SKM-1 treated with dmso at 0.1 percent for 144 hours (cell line): ENCODE measurements around the gene PCNT.
"Not testable (repeated sequence)": the region's sequence is repeated elsewhere in the genome, so short reads cannot be mapped to it uniquely, and the experiment has no call there.

Source experiments
- DNase-seq: peaks from one replicate; lab custom pipeline; 2025; ENCODE audit not compliant: unreplicated experiment; lab: John Stamatoyannopoulos, UW

The PCNT gene

DNA sequence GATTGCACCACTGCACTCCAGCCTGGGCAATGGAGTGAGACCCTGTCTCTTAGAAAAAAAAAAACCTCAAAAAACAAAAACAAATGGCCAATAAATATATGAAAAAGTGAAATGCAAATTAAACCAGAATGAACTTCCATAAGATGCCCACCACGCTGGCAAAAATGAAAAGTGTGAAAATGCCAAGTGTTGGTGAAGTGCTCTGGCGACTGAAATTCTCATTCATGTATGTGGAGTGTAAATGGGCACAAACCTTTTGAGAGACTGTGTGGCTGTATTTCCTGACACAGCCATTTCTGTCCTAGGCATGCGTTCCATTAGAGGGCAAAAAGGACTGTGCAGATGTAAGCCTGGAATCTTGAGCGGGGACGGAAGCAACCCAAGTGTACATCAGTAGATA is 19.5 kb upstream of the PCNT start:
- DNase-seq, result no peak

DNA sequence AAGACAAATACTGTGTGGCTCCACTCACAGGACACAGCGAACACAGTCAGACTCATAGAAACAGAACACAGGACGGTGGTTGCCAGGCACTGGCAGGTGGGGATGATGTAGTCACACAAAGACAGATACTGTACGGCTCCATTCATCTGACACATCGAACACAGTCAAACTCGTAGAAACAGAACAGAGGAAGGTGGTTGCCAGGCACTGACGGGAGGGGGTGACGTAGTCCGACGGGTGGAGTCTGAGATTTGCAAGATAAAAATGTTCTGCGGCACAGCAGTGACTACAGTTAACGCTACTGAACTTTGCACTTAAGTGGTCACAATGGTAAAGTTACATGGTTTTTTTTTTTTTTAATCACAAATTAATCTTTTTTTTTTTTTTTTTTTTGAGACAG is 19.0 kb upstream of the PCNT start:
- no peak for DNase-seq

DNA sequence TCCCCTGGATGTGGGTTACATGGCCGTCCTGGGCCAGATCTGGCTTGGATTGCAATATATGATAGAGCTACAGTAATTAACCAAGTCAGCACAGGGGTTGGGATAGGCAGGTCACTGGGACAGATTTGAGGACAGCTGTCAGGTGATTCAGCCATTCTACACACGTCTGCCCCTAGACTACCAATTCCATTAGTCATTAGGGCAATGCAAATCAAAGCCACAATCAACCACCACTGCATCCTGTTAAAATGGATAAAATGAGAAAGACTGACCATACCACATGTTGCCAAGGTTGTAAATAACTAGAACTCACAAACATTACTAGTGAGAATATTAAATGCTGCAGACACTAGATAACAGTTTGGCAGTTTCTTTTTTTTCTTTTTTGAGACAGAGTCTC is 16.3 kb upstream of the PCNT start:
- DNase-seq, result no peak

DNA sequence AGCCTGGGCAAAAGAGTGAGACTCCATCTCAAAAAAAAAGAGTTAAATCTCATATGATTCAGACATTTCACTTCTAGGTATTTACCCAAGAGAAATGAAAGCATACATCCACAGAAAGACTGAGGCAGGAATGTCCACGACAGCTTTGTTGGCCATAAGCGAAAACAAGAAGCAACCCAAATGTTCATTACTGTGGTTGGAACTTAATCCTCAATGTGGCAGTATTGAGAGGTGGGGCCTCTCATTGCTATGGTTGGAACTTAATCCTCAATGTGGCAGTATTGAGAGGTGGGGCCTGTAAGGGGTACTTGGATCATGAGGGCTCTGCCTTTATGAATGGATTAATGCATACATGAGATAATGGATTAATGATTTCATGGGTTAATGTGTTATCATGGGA is 15.5 kb upstream of the PCNT start:
- DNase-seq, result no peak

DNA sequence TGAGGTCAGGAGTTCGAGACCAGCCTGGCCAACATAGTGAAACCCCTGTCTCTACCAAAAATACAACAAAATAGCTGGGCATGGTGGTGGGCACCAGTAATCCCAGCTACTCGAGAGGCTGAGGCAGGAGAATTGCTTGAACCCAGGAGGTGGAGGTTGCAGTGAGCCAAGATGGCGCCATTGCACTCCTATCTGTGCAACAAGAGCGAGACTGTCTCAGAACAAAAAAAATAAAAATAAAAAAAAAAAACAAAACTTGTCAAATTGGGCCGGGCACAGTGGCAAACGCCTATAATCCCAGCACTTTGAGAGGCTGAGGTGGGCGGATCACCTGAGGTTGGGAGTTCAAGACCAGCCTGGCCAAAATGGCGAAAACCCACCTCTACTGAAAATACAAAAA is 13.7 kb upstream of the PCNT start:
- not testable (repeated sequence) for DNase-seq

DNA sequence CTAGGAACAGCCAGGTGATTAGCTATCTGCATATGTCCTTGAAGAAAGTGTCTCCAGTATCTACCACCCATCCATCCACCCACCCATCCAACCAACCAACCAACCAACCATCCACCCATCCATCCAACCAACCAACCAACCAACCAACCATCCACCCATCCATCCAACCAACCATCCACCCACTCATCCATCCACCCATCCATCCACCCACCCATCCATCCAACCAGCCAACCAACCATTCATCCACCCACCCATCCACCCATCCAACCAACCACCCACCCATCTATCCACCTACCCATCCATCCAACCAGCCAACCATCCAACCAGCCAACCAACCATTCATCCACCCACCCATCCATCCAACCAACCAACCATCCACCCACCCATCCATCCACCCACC is 12.4 kb upstream of the PCNT start:
- no peak for DNase-seq

DNA sequence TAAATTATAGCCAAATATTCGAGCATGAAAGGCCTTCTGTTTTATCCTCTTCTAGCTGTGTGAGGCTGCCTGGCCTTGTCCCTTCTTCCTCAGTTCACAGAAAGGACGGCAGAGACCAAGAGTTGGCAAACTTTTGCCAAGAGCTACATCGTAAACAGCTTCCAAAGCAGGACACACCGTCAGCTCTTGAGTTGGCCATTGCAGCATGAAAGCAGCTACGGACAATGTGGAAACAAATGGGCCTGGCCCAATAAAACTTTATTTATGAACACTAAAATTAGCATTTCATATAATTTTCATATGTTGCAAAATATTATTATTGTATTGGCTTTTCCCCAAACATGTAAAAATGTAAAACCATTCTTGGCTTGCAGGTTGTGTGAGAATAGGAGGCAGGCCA is 11.0 kb upstream of the PCNT start:
- no peak for DNase-seq

DNA sequence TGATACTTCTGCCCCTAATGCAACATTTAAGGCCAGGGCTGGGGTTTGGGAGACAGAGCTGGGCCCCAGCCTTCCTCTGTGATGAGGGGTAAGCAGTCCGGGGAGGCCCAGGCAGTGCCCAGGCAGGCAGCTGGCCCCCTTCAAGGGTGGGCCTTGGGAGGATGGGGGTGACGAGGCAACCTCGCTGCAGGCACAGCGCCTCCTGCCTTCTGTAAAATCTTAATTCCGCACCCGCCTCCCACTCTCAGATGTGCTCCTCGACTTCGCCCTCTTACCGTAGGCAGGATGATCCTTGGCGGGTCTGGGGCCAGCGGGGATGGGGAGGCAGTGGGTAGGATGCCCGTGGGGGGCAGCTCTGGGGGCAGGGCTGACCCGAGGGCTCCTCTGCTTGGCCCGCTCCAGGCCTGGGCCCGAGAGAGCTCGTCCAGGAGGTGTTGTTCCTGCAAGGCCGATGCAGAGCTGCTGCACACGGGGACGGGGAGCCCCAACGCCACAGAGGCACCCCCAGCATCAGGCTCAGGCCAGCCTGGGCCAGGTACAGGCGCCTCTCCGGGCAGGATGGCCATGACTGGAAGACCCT is 9.4 kb upstream of the PCNT start:
- DNase-seq, result no peak

DNA sequence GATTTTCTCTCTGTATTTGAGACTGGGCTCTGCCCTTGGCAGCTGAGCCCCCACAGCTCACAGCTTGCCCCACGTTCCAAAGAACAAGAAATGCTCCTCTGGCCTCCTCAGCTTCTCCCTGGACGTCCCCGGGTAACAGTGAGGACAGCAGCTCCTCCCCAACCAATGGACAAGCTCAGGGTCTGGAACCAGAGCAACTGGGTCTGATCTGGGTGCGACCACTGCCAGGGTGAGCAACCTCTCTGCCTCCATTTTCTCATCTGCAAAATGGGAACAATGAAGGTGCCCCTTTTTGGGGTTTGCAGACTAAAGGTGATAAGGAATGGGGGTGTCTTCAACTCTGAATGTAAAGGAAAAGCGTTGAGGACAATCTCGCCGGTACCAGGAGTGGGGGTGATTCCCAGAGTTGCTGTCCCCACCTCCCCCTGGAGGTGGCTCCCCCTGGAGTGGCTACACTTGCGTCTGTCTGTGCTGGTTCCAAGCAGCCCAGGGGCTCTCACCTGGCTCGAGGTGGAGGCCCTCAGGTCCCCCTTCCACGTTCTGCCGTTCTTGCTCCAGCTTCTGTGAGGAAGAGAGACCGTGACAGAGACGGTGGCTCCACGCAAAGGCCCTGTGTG is 7.1 kb upstream of the PCNT start:
- DNase-seq, result no peak

DNA sequence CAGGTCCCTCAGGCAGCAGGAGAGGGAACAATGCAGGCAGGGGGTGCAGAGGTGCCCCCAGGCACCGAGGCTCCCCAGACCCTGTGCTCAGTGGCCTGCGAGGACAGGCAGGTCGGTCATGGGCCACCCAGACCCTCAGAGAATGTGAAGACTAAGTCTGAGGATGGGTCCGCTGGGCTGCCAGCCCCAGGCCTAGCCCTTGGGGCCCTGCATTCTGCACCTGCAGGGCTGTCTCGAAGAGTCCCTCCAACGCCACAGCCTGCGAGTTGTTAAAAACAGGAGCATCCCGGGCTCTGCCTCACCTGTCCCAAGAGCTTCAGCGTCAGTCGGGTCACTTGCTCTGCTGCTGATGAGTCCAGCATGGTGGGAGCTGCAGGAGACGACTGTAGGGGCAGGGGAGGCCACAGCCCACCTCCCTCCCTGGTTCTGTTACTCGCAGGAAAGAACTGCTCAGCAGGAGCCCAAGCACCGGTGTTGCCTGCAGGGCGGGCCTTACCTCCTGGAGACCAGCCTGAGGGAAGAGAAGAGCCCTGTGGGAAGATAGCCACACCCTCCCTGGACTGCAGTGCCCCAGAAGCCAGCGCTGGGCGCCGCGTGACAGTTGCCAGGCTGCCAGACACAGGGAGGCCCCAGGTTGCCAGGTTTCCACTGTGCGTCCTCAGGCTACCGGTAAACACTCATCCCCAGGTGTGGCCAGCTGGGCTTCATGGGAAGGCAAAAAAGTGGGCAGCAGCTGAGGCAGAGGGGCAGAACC is 6.1 kb upstream of the PCNT start:
- DNase-seq, result no peak

DNA sequence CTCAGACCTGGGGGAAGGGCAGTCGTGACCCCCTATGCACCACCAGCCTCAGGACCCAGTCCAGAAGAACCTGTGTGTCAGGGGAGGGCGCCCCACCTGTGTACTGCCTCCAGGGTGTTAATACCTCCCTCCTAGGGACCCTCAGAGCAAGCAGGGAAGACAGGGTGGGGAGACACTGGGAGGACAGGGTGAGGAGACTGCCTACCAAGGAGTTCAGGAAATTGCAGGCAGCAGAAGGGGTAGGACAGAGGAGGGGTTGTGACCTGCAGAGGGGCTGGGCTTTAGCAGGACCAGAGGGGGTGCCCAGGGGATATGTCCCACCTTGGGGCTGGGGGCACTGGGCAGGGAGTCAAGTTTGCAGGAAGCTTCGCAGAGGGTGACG is 5.5 kb upstream of the PCNT start:
- no peak for DNase-seq

DNA sequence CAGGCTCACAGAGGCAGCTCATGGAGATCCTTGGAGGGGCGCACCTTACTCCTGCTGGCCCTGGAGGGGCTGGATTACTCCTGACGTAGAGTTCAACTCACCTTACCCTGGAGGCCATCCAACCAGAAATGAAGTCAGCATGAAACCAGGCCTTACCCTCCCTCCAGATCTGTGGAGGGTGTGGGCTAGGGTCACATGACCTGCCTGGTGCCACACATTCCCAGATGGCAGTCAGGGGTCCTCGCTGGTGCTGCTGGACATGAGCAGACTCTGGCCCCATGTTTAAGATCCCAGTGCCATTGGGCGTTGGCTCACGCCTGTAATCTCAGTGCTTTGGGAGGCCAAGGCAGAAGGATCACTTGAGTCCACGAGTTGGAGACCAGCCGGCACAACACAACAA is 4.8 kb upstream of the PCNT start:
- DNase-seq, result no peak

DNA sequence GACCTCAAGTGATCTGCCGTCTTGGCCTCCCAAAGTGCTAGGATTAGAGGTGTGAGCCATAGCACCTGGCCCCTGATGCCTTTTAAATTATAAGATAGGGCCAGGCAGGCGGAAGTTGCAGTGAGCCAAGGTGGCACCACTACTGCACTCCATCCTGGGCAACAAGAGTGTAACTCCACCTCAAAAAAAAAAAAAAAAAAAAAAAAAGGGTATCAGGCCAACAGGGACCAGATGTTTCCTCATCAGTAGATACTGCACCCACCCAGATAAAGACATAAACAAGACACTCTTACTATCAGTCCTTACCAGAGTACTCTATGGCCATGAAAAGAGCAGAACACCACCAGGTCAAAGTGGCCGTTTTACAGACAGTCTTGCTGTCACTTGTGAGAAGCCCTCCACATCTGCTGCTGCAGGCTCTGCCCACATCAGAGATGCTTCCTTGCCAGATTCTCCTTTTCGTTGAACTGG is 3.6 kb upstream of the PCNT start:
- DNase-seq, result no peak

DNA sequence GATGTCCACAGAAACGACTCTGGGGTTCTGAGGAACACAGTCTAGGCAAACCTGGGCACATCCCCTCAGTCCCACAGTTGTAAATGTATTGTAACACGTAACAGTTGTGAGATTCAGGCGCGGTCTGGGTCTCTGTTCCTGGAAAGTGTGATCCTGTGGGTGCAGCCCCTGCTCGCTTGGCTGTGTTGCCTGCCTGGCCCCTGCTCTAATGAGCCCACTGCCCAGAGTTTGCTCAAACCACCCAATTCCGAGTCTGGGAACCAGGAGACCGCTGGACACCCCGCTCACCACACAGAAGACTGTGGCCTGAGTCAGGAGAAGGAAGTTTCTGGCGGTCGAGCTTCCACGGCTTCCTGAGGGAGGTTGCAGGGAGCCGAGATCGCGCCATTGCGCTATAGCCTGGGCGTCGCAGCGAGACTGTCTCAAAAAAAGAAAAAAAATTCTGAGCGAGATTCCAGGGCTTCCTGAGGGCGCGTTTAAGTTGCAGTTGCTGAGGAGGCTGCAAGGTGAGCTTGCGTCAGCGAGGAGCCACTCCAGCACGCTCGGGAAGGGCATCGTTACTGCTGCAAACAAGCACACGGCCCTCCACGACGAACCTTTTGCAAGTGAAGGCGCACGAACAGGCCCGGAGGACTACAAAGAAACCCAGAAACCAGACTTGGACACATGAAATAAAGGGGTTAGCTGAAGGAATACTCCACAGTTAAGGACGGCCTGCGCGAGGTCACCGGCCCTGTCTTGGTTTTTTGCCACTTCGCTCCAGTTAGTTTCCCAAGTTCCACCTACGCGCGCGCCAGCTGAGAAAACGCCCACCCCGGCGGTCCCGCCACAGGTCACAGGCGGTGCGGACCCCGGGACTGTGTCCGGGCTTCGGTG is 1.4 kb upstream of the PCNT start:
- no peak for DNase-seq

DNA sequence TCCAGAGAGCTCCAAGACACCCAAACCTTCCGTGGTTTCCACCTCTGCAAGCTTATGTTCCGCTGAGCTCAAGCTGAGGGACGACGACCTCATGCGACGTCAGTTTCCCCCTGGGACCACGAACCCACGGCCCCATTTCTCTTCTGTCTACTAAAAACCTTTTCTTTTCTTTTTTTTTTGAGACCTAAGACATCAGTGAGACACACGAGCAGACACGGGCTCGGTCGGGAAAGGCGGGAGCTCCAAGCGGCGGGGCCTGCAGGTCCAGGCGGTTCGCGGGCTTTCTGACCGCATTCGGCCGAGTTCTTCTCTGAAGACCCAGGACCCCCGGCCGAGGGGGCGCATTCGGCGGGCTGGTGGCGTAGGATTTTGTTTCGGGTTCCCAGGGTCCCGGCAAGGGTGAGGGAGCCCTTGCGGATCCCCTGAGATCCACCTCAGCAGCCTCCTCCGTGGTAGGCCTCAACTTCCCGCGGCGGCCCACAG is 688 bp upstream of the PCNT start:
- no peak for DNase-seq

DNA sequence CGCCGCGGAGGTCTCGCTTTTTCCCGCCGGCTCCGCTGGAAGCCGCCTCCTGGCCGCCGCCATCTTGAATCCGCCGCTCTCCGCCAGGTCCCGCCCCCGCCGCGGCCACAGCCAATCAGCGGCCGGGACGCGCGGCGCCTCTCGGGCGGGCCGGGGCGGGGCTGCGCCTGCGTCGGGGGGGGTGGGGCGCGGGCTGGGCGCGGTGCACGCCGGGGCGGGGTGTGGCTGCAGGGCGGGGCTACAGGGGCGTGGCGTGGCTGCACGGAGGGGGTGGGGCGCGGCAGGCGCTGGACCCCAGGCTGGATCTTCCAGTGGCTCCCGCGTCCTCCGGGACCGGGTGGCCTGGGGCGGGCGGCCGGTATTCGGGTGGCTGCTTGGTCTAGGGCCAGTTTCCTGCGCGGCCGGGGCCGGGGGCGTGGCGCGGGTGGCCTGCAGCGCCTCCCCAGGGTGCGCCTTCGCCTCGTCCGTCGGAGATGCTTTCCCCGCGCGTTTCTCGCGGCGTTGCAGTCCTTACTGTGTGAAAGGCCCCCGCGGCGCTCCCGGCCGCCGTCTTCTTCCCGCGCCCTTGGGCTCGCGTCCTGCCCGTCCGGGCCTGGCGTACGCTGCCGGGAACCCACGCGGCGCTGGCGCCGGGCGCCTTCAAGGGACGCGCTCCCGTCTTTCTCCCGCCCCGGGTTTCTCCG is 575 bp downstream of the PCNT start:
- DNase-seq, result peak; percentile 64

DNA sequence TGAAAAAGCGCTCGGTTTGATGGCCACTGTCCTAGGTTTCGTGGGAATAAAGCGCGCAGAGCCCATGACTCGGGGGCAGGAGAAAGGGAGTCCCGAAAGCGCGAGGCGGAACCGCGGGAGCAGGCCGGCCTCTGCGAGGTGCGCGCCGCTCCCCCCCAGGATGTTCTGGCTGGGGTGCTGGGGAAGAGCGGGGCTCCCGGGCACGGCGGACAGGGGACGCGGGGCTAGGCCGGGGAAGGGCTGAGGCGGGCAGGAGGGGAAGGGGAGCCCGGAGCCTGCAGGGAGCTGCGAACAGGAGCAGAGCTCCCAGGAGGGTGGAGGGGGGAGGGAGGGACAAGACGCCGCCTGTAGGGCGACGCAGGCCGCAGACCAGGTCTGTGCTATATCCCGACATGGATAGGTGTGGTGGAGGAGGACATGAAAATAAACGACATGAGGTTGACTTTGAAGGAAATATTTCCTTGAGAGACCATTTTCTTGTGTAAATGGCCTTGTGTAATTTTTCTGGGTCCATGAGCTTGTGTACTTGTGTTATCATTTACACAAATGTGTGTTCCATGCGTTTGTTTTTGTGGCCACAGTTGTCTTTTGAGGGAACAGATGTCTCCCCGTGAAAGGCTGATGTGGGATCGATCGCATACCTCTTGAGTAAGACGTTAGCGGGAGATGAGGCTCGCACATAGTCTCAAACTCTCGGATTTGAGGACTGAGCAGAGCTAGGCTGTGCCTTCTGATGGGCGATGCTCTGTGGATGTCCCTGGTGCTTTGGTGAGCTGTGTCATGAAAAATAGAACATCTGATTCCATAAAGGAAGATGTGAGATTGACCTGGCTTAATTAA is 1.3 kb downstream of the PCNT start:
- DNase-seq, result peak; percentile 25

DNA sequence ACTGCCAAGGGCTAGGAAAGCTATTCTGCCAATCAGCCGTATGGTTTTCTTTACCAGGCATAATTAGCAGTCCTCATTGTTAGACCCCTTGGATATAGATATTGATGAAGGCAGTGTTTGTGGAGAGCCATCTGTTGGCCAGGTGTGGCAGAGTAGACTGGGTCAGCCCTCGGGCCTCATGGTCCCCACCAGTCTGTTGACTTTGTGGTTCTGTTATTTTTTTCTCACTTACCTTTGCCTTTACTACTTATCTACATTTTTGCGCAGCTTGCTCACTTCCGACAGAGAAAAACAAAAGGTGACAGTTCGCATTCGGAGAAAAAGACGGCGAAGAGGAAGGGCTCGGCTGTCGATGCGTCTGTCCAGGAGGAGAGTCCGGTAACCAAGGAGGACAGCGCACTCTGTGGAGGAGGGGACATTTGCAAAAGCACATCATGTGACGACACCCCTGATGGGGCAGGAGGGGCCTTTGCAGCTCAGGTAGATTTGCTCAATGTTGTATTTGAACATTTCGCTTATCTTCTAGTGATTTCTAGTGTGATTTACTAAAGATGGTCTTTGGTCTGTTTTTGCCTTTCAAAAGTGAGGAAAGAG is 2.3 kb downstream of the PCNT start:
- DNase-seq, result no peak

DNA sequence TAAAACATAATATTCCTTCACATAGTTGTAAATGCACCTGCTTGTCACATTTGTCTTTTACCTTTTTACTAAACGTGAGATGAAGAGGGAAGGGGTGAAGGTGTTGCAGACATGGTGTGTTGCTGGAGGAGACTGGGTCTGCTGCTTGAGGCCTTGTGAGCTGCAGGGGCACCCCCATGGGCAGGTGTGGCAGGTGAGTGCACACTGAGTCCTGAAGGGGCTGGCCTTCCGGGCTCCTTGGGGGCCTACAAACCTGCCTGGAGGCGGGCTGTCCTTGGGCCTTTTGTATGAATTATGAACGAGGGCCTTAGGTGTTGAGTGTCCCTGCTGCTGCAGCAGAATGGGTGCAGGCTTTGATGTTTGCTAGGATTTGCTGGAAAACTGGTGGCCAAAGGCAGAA is 3.8 kb downstream of the PCNT start:
- no peak for DNase-seq

DNA sequence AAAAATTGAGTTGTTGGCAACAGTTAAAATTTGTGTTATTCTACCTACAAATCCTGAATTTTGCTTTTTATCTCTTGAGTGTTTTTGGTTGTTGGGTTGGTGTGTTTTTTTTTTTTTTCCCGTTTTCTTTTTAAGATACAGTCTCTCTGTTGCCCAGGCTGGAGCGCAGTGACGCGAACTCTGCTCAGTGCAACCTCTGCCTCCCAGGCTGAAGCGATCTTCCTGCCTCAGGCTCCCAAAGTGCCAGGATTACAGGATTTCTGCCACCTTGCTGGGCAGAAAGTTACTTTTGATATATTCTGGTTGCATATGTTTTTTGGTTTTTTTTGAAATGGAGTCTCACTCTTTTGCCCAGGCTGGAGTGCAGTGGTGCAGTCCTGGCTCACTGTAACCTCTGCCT is 4.2 kb downstream of the PCNT start:
- DNase-seq, result no peak
